NCI-H345 (cell line): Measurements from ENCODE around the gene SLC49A3.
A peak's percentile ranks its signal among the peaks of the same experiment; 100 is the strongest.
"Not testable (repeated sequence)": the region's sequence is repeated elsewhere in the genome, so short reads cannot be mapped to it uniquely, and the experiment has no call there.

Experiments
- DNase-seq: peaks from one replicate; lab custom pipeline; 2025; lab: John Stamatoyannopoulos, UW

SLC49A3 gene

GRCh38 chr4:702618-703048, 13.7 kb upstream of the SLC49A3 start:
- DNase-seq = no peak

GRCh38 chr4:700587-701264, 11.8 kb upstream of the SLC49A3 start:
- DNase-seq = no peak

- no peak for DNase-seq
Measured at GRCh38 chr4:699816-700580, 11.0 kb upstream of the SLC49A3 start.

- DNase-seq = not testable (repeated sequence)
Measured at GRCh38 chr4:694341-694940, 5.5 kb upstream of the SLC49A3 start.

GRCh38 chr4:692771-693554, 4.0 kb upstream of the SLC49A3 start:
- no peak for DNase-seq

- no peak for DNase-seq
Measured at GRCh38 chr4:689723-690122, 772 bp upstream of the SLC49A3 start.

GRCh38 chr4:687971-688853, 739 bp downstream of the SLC49A3 start:
- DNase-seq = no peak

- DNase-seq = no peak
Measured at GRCh38 chr4:687048-687970, 1.6 kb downstream of the SLC49A3 start.

- DNase-seq = no peak
Measured at GRCh38 chr4:686413-687040, 2.4 kb downstream of the SLC49A3 start.

GRCh38 chr4:685679-686412, 3.1 kb downstream of the SLC49A3 start:
- no peak for DNase-seq

- no peak for DNase-seq
Measured at GRCh38 chr4:684623-685327, 4.2 kb downstream of the SLC49A3 start.

GRCh38 chr4:683982-684622, 4.8 kb downstream of the SLC49A3 start:
- peak; percentile 73 for DNase-seq

- DNase-seq = no peak
Measured at GRCh38 chr4:683247-683897, 5.6 kb downstream of the SLC49A3 start.

- peak; percentile 10 for DNase-seq
Measured at GRCh38 chr4:682490-683172, 6.3 kb downstream of the SLC49A3 start.

- DNase-seq = peak; percentile 74
Measured at GRCh38 chr4:681736-682451, 7.1 kb downstream of the SLC49A3 start.
